HCT116 (cell line): Measurements from ENCODE around the gene RPL41. TPM values are rescaled to one million over a fixed set of nuclear protein-coding genes. Genes with fewer than 3 reads are reported as not detected.
A peak's percentile ranks its signal among the peaks of the same experiment; 100 is the strongest.

Experiments
- ATAC-seq: fragments of 200-7000 bp; cut with Tn5 transposase; 2 replicates; pipeline ENCODE4 v1.9.1; 2020; ENCODE audit warnings: mild to moderate bottlenecking, moderate library complexity
- BruUV-seq: library from RNA; stranded (reverse); fragments of 400-500 nt; replicated peaks from 2 replicates; lab custom pipeline; 2021; lab: Mats Ljungman, UMichigan
- CTCF ChIA-PET: fragments of 300-600 bp; sonication (Branson Sonifier 250); formaldehyde crosslinking; loops from one replicate; lab custom pipeline; 2021; ENCODE audit warnings: antibody characterized with exemption; lab: Charles Lee
- POLR2A ChIA-PET: fragments of 300-600, 350-600 bp; sonication (Branson Sonifier 250); formaldehyde crosslinking; loops from one replicate; lab custom pipeline; 2021; ENCODE audit warnings: antibody characterized with exemption; lab: Charles Lee
- RAD21 ChIA-PET, 2 experiments: fragments of 300-600 bp; sonication (Branson Sonifier 250); formaldehyde crosslinking; loops; one replicate each; lab custom pipeline; 2023; ENCODE audit warnings: low total read pairs in 2 of 2; ENCODE audit not compliant: uncharacterized antibody in 2 of 2, unreplicated experiment in 2 of 2, low non-redundant PET in 1 of 2; lab: Charles Lee
- DNase-seq: peaks from one replicate; pipeline ENCODE4 v3.0.0-alpha.2; 2010; ENCODE audit warnings: low read depth, low spot score
- H2AFZ ChIP-seq: fragments of 200-600 bp; shearing (Covaris generic), sonication (generic); 2 replicates; pipeline ENCODE4 v1.6.1; 2017; ENCODE audit warnings: low read depth, mixed run types, mixed read lengths, antibody characterized with exemption, low read length; ENCODE audit not compliant: poor library complexity, severe bottlenecking
- H3K27ac ChIP-seq: 2 replicates; pipeline ENCODE4 v1.5.1; 2012; ENCODE audit warnings: low read depth, low read length
- H3K27me3 ChIP-seq: fragments of 200-600 bp; sonication (generic); 2 replicates; pipeline ENCODE4 v1.6.1; 2016; ENCODE audit warnings: mixed run types, low read length, mixed read lengths; ENCODE audit not compliant: insufficient read depth
- H3K36me3 ChIP-seq, 2 experiments: fragments of 200-500 bp in 1 of 2; fragments of 200-600 bp in 1 of 2; sonication (Bioruptor generic) in 1 of 2; sonication (generic) in 1 of 2; 2 replicates each; pipeline versions ENCODE4 v1.5.1 to v1.6.1; 2014 to 2016; ENCODE audit warnings: low read length in 2 of 2, inconsistent platforms in 1 of 2, mixed read lengths in 1 of 2, mixed run types in 1 of 2; ENCODE audit not compliant: insufficient read depth in 2 of 2, control insufficient read depth in 1 of 2
- H3K4me1 ChIP-seq, 2 experiments: fragments of 200-600 bp in 1 of 2; sonication (generic) in 1 of 2; 2 replicates each; pipeline versions ENCODE4 v1.5.1 to v1.6.1; 2012 to 2017; ENCODE audit warnings: low read length in 2 of 2, inconsistent platforms in 1 of 2, mild to moderate bottlenecking in 1 of 2, mixed read lengths in 1 of 2, mixed run types in 1 of 2, moderate library complexity in 1 of 2; ENCODE audit not compliant: insufficient read depth in 2 of 2, control insufficient read depth in 1 of 2
- H3K4me2 ChIP-seq: fragments of 200-600 bp; sonication (generic); 2 replicates; pipeline ENCODE4 v1.6.1; 2017; ENCODE audit warnings: mixed run types, low read length, mixed read lengths
- H3K4me3 ChIP-seq, 2 experiments: fragments of 200-600 bp in 1 of 2; sonication (generic) in 1 of 2; replicated peaks in 1 of 2; 2 replicates each; pipeline ENCODE4 v1.5.1; 2011 to 2016; ENCODE audit warnings: low read length in 2 of 2, control low read depth in 1 of 2, low read depth in 1 of 2, mild to moderate bottlenecking in 1 of 2, mixed read lengths in 1 of 2, mixed run types in 1 of 2
- H3K79me2 ChIP-seq: fragments of 200-600 bp; sonication (generic); 2 replicates; pipeline ENCODE4 v1.6.1; 2017; ENCODE audit warnings: mild to moderate bottlenecking, mixed run types, low read length, moderate library complexity, mixed read lengths; ENCODE audit not compliant: insufficient read depth
- H3K9ac ChIP-seq: fragments of 200-600 bp; sonication (generic); 2 replicates; pipeline ENCODE4 v1.6.1; 2016; ENCODE audit warnings: low read length, mixed read lengths
- H3K9me2 ChIP-seq: fragments of 200-600 bp; sonication (generic), shearing (Covaris generic); 2 replicates; pipeline ENCODE4 v1.6.1; 2017; ENCODE audit warnings: mixed run types, mild to moderate bottlenecking, moderate library complexity; ENCODE audit not compliant: insufficient read depth
- H3K9me3 ChIP-seq, 2 experiments: fragments of 200-500 bp in 1 of 2; fragments of 200-600 bp in 1 of 2; sonication (Bioruptor generic) in 1 of 2; sonication (generic) in 1 of 2; 2 replicates each; pipeline ENCODE4 v1.6.1; 2014 to 2017; ENCODE audit warnings: low read length in 2 of 2, mixed read lengths in 2 of 2, inconsistent platforms in 1 of 2, low read depth in 1 of 2, mild to moderate bottlenecking in 1 of 2, mixed run types in 1 of 2, moderate library complexity in 1 of 2; ENCODE audit not compliant: control insufficient read depth in 1 of 2, insufficient read depth in 1 of 2
- H4K20me1 ChIP-seq: fragments of 200-600 bp; sonication (generic), shearing (Covaris generic); 2 replicates; pipeline ENCODE4 v1.6.1; 2017; ENCODE audit warnings: mixed run types, mild to moderate bottlenecking, moderate library complexity; ENCODE audit not compliant: insufficient read depth
- POLR2AphosphoS5 ChIP-seq: IDR thresholded peaks from 2 replicates; pipeline ENCODE4 v1.6.1; 2011; ENCODE audit warnings: mild to moderate bottlenecking, low read depth, low read length, moderate library complexity
- intact Hi-C: fragments of 100-400 bp; cut with micrococcal nuclease; formaldehyde crosslinking; loops from 2 replicates; pipeline ENCODE4 v1.10.0; 2022
- total RNA-seq: library from RNA; stranded (reverse); gene quantifications from one replicate; pipeline ENCODE4 v1.2.1, GENCODE V29; 2021; ENCODE audit not compliant: unreplicated experiment
- TF ChIP-seq, protein P1 (sequence below), 3 experiments: fragments of 200-600 bp in 1 of 3; sonication (generic) in 1 of 3; IDR thresholded peaks in 2 of 3; conservative IDR thresholded peaks in 1 of 3; 2 replicates each; pipeline ENCODE4 v1.5.1; 2012 to 2017; ENCODE audit warnings: low read depth in 2 of 3, low read length in 2 of 3, antibody characterized with exemption in 1 of 3, borderline replicate concordance in 1 of 3, control low read depth in 1 of 3, mild to moderate bottlenecking in 1 of 3, mixed read lengths in 1 of 3, mixed run types in 1 of 3, moderate library complexity in 1 of 3; ENCODE audit not compliant: insufficient read depth in 1 of 3

RPL41 gene
- total RNA-seq, 1 experiment from 2014 or later = 4,327 TPM

DNA sequence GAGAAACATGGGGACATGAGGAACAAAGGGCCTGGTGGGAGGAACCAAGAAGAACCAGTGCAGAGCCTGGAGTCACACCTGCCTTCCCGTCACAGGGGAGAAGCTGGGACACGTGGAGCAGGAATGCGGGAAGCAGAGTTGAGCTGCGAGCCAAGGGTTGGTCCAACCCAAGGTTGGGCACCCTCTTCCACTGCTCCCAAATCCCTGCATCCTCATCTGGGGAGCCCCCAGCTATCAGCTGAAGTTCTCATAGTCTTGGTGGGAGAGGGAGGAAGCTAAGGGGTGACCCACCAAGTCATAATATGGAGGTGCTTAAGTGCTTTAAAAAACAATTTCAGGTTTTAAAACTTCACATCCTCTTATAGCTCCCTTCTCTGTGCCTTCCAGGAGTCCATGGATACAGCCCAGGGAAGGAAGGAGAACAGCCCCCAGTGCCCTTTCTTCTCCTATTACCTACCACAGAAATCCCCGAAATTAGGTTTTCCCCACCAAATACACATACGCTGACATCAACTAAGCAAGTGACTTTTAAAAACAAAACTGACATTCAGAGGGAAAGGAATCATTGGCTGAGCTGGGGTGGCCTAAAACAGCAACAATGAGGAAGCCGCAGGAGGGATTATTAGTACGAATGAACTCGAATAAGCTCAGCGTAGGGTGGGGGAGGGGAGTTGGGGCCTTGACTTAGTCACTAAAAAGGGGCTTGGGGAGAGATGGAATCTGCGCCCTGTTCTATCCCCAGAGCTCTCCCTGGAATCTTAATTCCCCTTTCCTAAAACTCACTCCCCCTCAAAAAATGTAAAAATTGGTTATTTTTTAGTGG, 46.2 kb downstream of the RPL41 start:
- H3K4me2 ChIP-seq = no peak overlapping the region
- ChIA-PET CTCF (interaction anchor here (0.6 to 1.1 kb wide), 2 partner anchors 27 to 584 kb away, joined by 3 to 5 read pairs; partner anchors contain the start of gene SMARCC2), RAD21 (no interaction called here), POLR2A (interaction anchor here (1.2 kb wide), 1 partner anchor 45 kb away, joined by 4 read pairs; the partner anchor contains the start of gene ZC3H10)
- TSS peak; percentile 51 for BruUV-seq
- no peak overlapping the region for H3K27ac ChIP-seq
- H3K79me2 ChIP-seq = peaks cover 43% of the 10 kb centered on the region
- peaks cover 5 to 16% of the 10 kb centered on the region in 2 experiments; a peak in 3 of 4 replicates for H3K4me1 ChIP-seq
- no peak overlapping the region for H2AFZ ChIP-seq
- peak; percentile 25; the same call in 1 of the 2 replicates for TF ChIP-seq POLR2AphosphoS5
- TF ChIP-seq, protein P1, sequence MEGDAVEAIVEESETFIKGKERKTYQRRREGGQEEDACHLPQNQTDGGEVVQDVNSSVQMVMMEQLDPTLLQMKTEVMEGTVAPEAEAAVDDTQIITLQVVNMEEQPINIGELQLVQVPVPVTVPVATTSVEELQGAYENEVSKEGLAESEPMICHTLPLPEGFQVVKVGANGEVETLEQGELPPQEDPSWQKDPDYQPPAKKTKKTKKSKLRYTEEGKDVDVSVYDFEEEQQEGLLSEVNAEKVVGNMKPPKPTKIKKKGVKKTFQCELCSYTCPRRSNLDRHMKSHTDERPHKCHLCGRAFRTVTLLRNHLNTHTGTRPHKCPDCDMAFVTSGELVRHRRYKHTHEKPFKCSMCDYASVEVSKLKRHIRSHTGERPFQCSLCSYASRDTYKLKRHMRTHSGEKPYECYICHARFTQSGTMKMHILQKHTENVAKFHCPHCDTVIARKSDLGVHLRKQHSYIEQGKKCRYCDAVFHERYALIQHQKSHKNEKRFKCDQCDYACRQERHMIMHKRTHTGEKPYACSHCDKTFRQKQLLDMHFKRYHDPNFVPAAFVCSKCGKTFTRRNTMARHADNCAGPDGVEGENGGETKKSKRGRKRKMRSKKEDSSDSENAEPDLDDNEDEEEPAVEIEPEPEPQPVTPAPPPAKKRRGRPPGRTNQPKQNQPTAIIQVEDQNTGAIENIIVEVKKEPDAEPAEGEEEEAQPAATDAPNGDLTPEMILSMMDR (IDR thresholded peaks at IDR 0.05 in 2 of 3, conservative IDR thresholded peaks at IDR 0.05 in 1 of 3; ENCODE audit: borderline replicate concordance in 1 of 3, insufficient read depth in 1 of 3, low read depth in 2 of 3, low read length in 2 of 3) = no peak
- H3K27me3 ChIP-seq = no peaks in the 10 kb centered on the region
- H3K4me3 ChIP-seq = no peak overlapping the region
- H3K9me3 ChIP-seq = no peaks in the 10 kb centered on the region
- ATAC-seq = no peak
- intact Hi-C loops = no loop called here
- no peaks in the 10 kb centered on the region for H4K20me1 ChIP-seq
- H3K9ac ChIP-seq = no peak overlapping the region
- DNase-seq = no peak
- no peaks in the 10 kb centered on the region for H3K9me2 ChIP-seq
- H3K36me3 ChIP-seq = peaks cover 53 to 55% of the 10 kb centered on the region in 2 experiments; a peak in 3 of 4 replicates
